Medulla oblongata (tissue), 1 donor: ENCODE results near the gene KIAA0825.

Experiments used
- DNase-seq: peaks from one replicate; pipeline ENCODE4 v3.0.0-alpha.2; 2015; ENCODE audit errors: extremely low spot score

KIAA0825 gene

GRCh38 chr5:94440015-94440414, 178.4 kb downstream of the KIAA0825 start:
- no peak for DNase-seq

- no peak for DNase-seq
These were observed 184.8 kb downstream of the KIAA0825 start for GRCh38 chr5:94433397-94434163.

- no peak for DNase-seq
These were observed 185.9 kb downstream of the KIAA0825 start for GRCh38 chr5:94432499-94432898.

- DNase-seq = no peak
These were observed 186.7 kb downstream of the KIAA0825 start for GRCh38 chr5:94431696-94432095.

GRCh38 chr5:94429566-94429965, 188.8 kb downstream of the KIAA0825 start:
- DNase-seq = no peak

GRCh38 chr5:94425396-94425795, 193.0 kb downstream of the KIAA0825 start:
- no peak for DNase-seq

GRCh38 chr5:94423411-94423810, 195.0 kb downstream of the KIAA0825 start:
- no peak for DNase-seq

GRCh38 chr5:94422812-94423211, 195.6 kb downstream of the KIAA0825 start:
- no peak for DNase-seq

GRCh38 chr5:94420885-94421284, 197.5 kb downstream of the KIAA0825 start:
- no peak for DNase-seq

GRCh38 chr5:94415798-94416197, 202.6 kb downstream of the KIAA0825 start:
- DNase-seq = no peak

GRCh38 chr5:94409440-94409839, 209.0 kb downstream of the KIAA0825 start:
- DNase-seq = no peak

GRCh38 chr5:94407023-94407422, 211.4 kb downstream of the KIAA0825 start:
- DNase-seq = no peak

- DNase-seq = no peak
These were observed 214.9 kb downstream of the KIAA0825 start for GRCh38 chr5:94403483-94403882.

GRCh38 chr5:94402096-94402495, 216.3 kb downstream of the KIAA0825 start:
- DNase-seq = no peak

- DNase-seq = no peak
These were observed 220.9 kb downstream of the KIAA0825 start for GRCh38 chr5:94397508-94397907.

- no peak for DNase-seq
These were observed 221.7 kb downstream of the KIAA0825 start for GRCh38 chr5:94396687-94397086.

GRCh38 chr5:94395468-94395867, 222.9 kb downstream of the KIAA0825 start:
- DNase-seq = no peak

GRCh38 chr5:94391996-94392395, 226.4 kb downstream of the KIAA0825 start:
- no peak for DNase-seq

- no peak for DNase-seq
These were observed 228.9 kb downstream of the KIAA0825 start for GRCh38 chr5:94389515-94389899.

GRCh38 chr5:94388773-94389514, 229.5 kb downstream of the KIAA0825 start:
- DNase-seq = no peak

- DNase-seq = no peak
These were observed 232.6 kb downstream of the KIAA0825 start for GRCh38 chr5:94385767-94386166.

GRCh38 chr5:94378062-94378461, 240.3 kb downstream of the KIAA0825 start:
- DNase-seq = no peak

GRCh38 chr5:94376672-94377345, 241.6 kb downstream of the KIAA0825 start:
- no peak for DNase-seq
